HCT116 (cell line): Measurements from ENCODE around the gene BMP2. TPM values are rescaled to one million over a fixed set of nuclear protein-coding genes. Genes with fewer than 3 reads are reported as not detected.

ENCODE experiments used
- ATAC-seq: fragments of 200-7000 bp; cut with Tn5 transposase; 2 replicates; pipeline ENCODE4 v1.9.1; 2020; ENCODE audit warnings: mild to moderate bottlenecking, moderate library complexity
- BruUV-seq: library from RNA; stranded (reverse); fragments of 400-500 nt; replicated peaks from 2 replicates; lab custom pipeline; 2021; lab: Mats Ljungman, UMichigan
- CTCF ChIA-PET: fragments of 300-600 bp; sonication (Branson Sonifier 250); formaldehyde crosslinking; loops from one replicate; lab custom pipeline; 2021; ENCODE audit warnings: antibody characterized with exemption; lab: Charles Lee
- POLR2A ChIA-PET: fragments of 300-600, 350-600 bp; sonication (Branson Sonifier 250); formaldehyde crosslinking; loops from one replicate; lab custom pipeline; 2021; ENCODE audit warnings: antibody characterized with exemption; lab: Charles Lee
- RAD21 ChIA-PET, 2 experiments: fragments of 300-600 bp; sonication (Branson Sonifier 250); formaldehyde crosslinking; loops; one replicate each; lab custom pipeline; 2023; ENCODE audit warnings: low total read pairs in 2 of 2; ENCODE audit not compliant: uncharacterized antibody in 2 of 2, unreplicated experiment in 2 of 2, low non-redundant PET in 1 of 2; lab: Charles Lee
- DNase-seq: peaks from one replicate; pipeline ENCODE4 v3.0.0-alpha.2; 2010; ENCODE audit warnings: low read depth, low spot score
- H2AFZ ChIP-seq: fragments of 200-600 bp; shearing (Covaris generic), sonication (generic); 2 replicates; pipeline ENCODE4 v1.6.1; 2017; ENCODE audit warnings: low read depth, mixed run types, mixed read lengths, antibody characterized with exemption, low read length; ENCODE audit not compliant: poor library complexity, severe bottlenecking
- H3K27ac ChIP-seq: 2 replicates; pipeline ENCODE4 v1.5.1; 2012; ENCODE audit warnings: low read depth, low read length
- H3K27me3 ChIP-seq: fragments of 200-600 bp; sonication (generic); 2 replicates; pipeline ENCODE4 v1.6.1; 2016; ENCODE audit warnings: mixed run types, low read length, mixed read lengths; ENCODE audit not compliant: insufficient read depth
- H3K36me3 ChIP-seq, 2 experiments: fragments of 200-500 bp in 1 of 2; fragments of 200-600 bp in 1 of 2; sonication (Bioruptor generic) in 1 of 2; sonication (generic) in 1 of 2; 2 replicates each; pipeline versions ENCODE4 v1.5.1 to v1.6.1; 2014 to 2016; ENCODE audit warnings: low read length in 2 of 2, inconsistent platforms in 1 of 2, mixed read lengths in 1 of 2, mixed run types in 1 of 2; ENCODE audit not compliant: insufficient read depth in 2 of 2, control insufficient read depth in 1 of 2
- H3K4me1 ChIP-seq, 2 experiments: fragments of 200-600 bp in 1 of 2; sonication (generic) in 1 of 2; 2 replicates each; pipeline versions ENCODE4 v1.5.1 to v1.6.1; 2012 to 2017; ENCODE audit warnings: low read length in 2 of 2, inconsistent platforms in 1 of 2, mild to moderate bottlenecking in 1 of 2, mixed read lengths in 1 of 2, mixed run types in 1 of 2, moderate library complexity in 1 of 2; ENCODE audit not compliant: insufficient read depth in 2 of 2, control insufficient read depth in 1 of 2
- H3K4me2 ChIP-seq: fragments of 200-600 bp; sonication (generic); 2 replicates; pipeline ENCODE4 v1.6.1; 2017; ENCODE audit warnings: mixed run types, low read length, mixed read lengths
- H3K4me3 ChIP-seq, 2 experiments: fragments of 200-600 bp in 1 of 2; sonication (generic) in 1 of 2; replicated peaks in 1 of 2; 2 replicates each; pipeline ENCODE4 v1.5.1; 2011 to 2016; ENCODE audit warnings: low read length in 2 of 2, control low read depth in 1 of 2, low read depth in 1 of 2, mild to moderate bottlenecking in 1 of 2, mixed read lengths in 1 of 2, mixed run types in 1 of 2
- H3K79me2 ChIP-seq: fragments of 200-600 bp; sonication (generic); 2 replicates; pipeline ENCODE4 v1.6.1; 2017; ENCODE audit warnings: mild to moderate bottlenecking, mixed run types, low read length, moderate library complexity, mixed read lengths; ENCODE audit not compliant: insufficient read depth
- H3K9ac ChIP-seq: fragments of 200-600 bp; sonication (generic); 2 replicates; pipeline ENCODE4 v1.6.1; 2016; ENCODE audit warnings: low read length, mixed read lengths
- H3K9me2 ChIP-seq: fragments of 200-600 bp; sonication (generic), shearing (Covaris generic); 2 replicates; pipeline ENCODE4 v1.6.1; 2017; ENCODE audit warnings: mixed run types, mild to moderate bottlenecking, moderate library complexity; ENCODE audit not compliant: insufficient read depth
- H3K9me3 ChIP-seq, 2 experiments: fragments of 200-500 bp in 1 of 2; fragments of 200-600 bp in 1 of 2; sonication (Bioruptor generic) in 1 of 2; sonication (generic) in 1 of 2; 2 replicates each; pipeline ENCODE4 v1.6.1; 2014 to 2017; ENCODE audit warnings: low read length in 2 of 2, mixed read lengths in 2 of 2, inconsistent platforms in 1 of 2, low read depth in 1 of 2, mild to moderate bottlenecking in 1 of 2, mixed run types in 1 of 2, moderate library complexity in 1 of 2; ENCODE audit not compliant: control insufficient read depth in 1 of 2, insufficient read depth in 1 of 2
- H4K20me1 ChIP-seq: fragments of 200-600 bp; sonication (generic), shearing (Covaris generic); 2 replicates; pipeline ENCODE4 v1.6.1; 2017; ENCODE audit warnings: mixed run types, mild to moderate bottlenecking, moderate library complexity; ENCODE audit not compliant: insufficient read depth
- CBX3 ChIP-seq: IDR thresholded peaks from 2 replicates; pipeline ENCODE4 v1.6.1; 2012; ENCODE audit warnings: low read depth
- CTCF ChIP-seq, 3 experiments: fragments of 200-600 bp in 1 of 3; sonication (generic) in 1 of 3; IDR thresholded peaks in 2 of 3; conservative IDR thresholded peaks in 1 of 3; 2 replicates each; pipeline ENCODE4 v1.5.1; 2012 to 2017; ENCODE audit warnings: low read depth in 2 of 3, low read length in 2 of 3, antibody characterized with exemption in 1 of 3, borderline replicate concordance in 1 of 3, control low read depth in 1 of 3, mild to moderate bottlenecking in 1 of 3, mixed read lengths in 1 of 3, mixed run types in 1 of 3, moderate library complexity in 1 of 3; ENCODE audit not compliant: insufficient read depth in 1 of 3
- ELF1 ChIP-seq: IDR thresholded peaks from 2 replicates; pipeline ENCODE4 v1.6.1; 2012; ENCODE audit warnings: low read depth, borderline replicate concordance
- FOSL1 ChIP-seq: IDR thresholded peaks from 2 replicates; pipeline ENCODE4 v1.6.1; 2012; ENCODE audit warnings: low read depth
- MAX ChIP-seq: IDR thresholded peaks from 2 replicates; pipeline ENCODE4 v1.6.1; 2012
- POLR2AphosphoS5 ChIP-seq: IDR thresholded peaks from 2 replicates; pipeline ENCODE4 v1.6.1; 2011; ENCODE audit warnings: mild to moderate bottlenecking, low read depth, low read length, moderate library complexity
- RAD21 ChIP-seq: IDR thresholded peaks from 2 replicates; pipeline ENCODE4 v1.6.1; 2012; ENCODE audit warnings: low read depth, mild to moderate bottlenecking
- SP1 ChIP-seq: IDR thresholded peaks from 2 replicates; pipeline ENCODE4 v1.6.1; 2012; ENCODE audit warnings: low read depth
- YY1 ChIP-seq: IDR thresholded peaks from 2 replicates; pipeline ENCODE4 v1.6.1; 2011; ENCODE audit warnings: low read length, low read depth, moderate library complexity, mild to moderate bottlenecking; ENCODE audit not compliant: insufficient replicate concordance; ENCODE audit errors: extremely low read depth
- ZBTB33 ChIP-seq: IDR thresholded peaks from 2 replicates; pipeline ENCODE4 v1.6.1; 2011; ENCODE audit warnings: mild to moderate bottlenecking, low read length, moderate library complexity; ENCODE audit not compliant: insufficient replicate concordance; ENCODE audit errors: extremely low read depth
- ZFX ChIP-seq: fragments of 450-650 bp; IDR thresholded peaks from 2 replicates; pipeline ENCODE4 v1.6.1; 2017
- intact Hi-C: fragments of 100-400 bp; cut with micrococcal nuclease; formaldehyde crosslinking; loops from 2 replicates; pipeline ENCODE4 v1.10.0; 2022
- total RNA-seq: library from RNA; stranded (reverse); gene quantifications from one replicate; pipeline ENCODE4 v1.2.1, GENCODE V29; 2021; ENCODE audit not compliant: unreplicated experiment

Gene BMP2
- total RNA-seq, 1 experiment from 2014 or later, result 0.15 TPM

GRCh38 chr20:6806275-6806674 lies 38.8 kb downstream of the BMP2 start:
- ATAC-seq, result no peak
- no peaks in the 10 kb centered on the region for H3K27me3 ChIP-seq

GRCh38 chr20:6811262-6812035 lies 44.0 kb downstream of the BMP2 start:
- no peak overlapping the region for H2AFZ ChIP-seq
- ChIA-PET CTCF (no interaction called here), POLR2A (no interaction called here), RAD21 (no interaction called here)
- no peaks in the 10 kb centered on the region for H3K79me2 ChIP-seq
- no peaks in the 10 kb centered on the region for H3K9me2 ChIP-seq
- TF ChIP-seq ZBTB33, result no peak
- TF ChIP-seq SP1, result no peak
- no peak for TF ChIP-seq ELF1
- TF ChIP-seq CTCF (IDR thresholded peaks at IDR 0.05 in 2 of 3, conservative IDR thresholded peaks at IDR 0.05 in 1 of 3; ENCODE audit: borderline replicate concordance in 1 of 3, insufficient read depth in 1 of 3, low read depth in 2 of 3, low read length in 2 of 3), result no peak
- DNase-seq (no peak), ATAC-seq (no peak)
- BruUV-seq, result no TSS peak
- intact Hi-C loops, result no loop called here
- no peaks in the 10 kb centered on the region for H3K27me3 ChIP-seq
- no peaks in the 10 kb centered on the region for H3K4me1 ChIP-seq
- H3K27ac ChIP-seq, result no peak overlapping the region
- no peak overlapping the region for H3K4me3 ChIP-seq
- H4K20me1 ChIP-seq, result no peaks in the 10 kb centered on the region
- no peak overlapping the region for H3K4me2 ChIP-seq
- H3K36me3 ChIP-seq, result no peaks in the 10 kb centered on the region
- no peak overlapping the region for H3K9ac ChIP-seq
- H3K9me3 ChIP-seq, result peaks cover 3 to 6% of the 10 kb centered on the region in 2 experiments; a peak in 2 of 4 replicates

More at GRCh38 chr20:6806275-6806674, 38.8 kb downstream of the BMP2 start:
- ChIA-PET RAD21 (no interaction called here), CTCF (no interaction called here), POLR2A (no interaction called here)
- Histone ChIP-seq H3K4me2 (no peak overlapping the region), H3K9ac (no peak overlapping the region), H3K36me3 (no peaks in the 10 kb centered on the region), H3K9me2 (no peaks in the 10 kb centered on the region), H3K27ac (no peak overlapping the region), H3K79me2 (no peaks in the 10 kb centered on the region), H3K4me1 (no peaks in the 10 kb centered on the region), H4K20me1 (no peaks in the 10 kb centered on the region), H2AFZ (no peak overlapping the region), H3K9me3 (peaks cover 4 to 15% of the 10 kb centered on the region in 2 experiments; a peak in 2 of 4 replicates), H3K4me3 (no peak overlapping the region)
- no peak for DNase-seq
- no peak for TF ChIP-seq MAX
- TF ChIP-seq CBX3, result no peak
- TF ChIP-seq ZFX, result no peak
- TF ChIP-seq POLR2AphosphoS5, result no peak
- TF ChIP-seq RAD21, result no peak
- TF ChIP-seq FOSL1, result no peak
- TF ChIP-seq YY1, result no peak
- BruUV-seq, result no TSS peak
- intact Hi-C loops, result no loop called here
